K562 (cell line): ENCODE data around the gene ODR4. TPM values are rescaled to one million over a fixed set of nuclear protein-coding genes. Genes with fewer than 3 reads are reported as not detected.

ENCODE experiments used
- ATAC-seq: fragments of 200-7000 bp; cut with Tn5 transposase; 3 replicates; pipeline ENCODE4 v1.9.1; 2020; ENCODE audit warnings: moderate library complexity
- BruUV-seq: library from RNA; stranded (reverse); fragments of 400-500 nt; replicated peaks from 2 replicates; lab custom pipeline; 2021; lab: Mats Ljungman, UMichigan
- CTCF ChIA-PET: fragments of 300-600 bp; formaldehyde crosslinking; extraction: SDS; loops from one replicate; lab custom pipeline; 2021; ENCODE audit warnings: low intra/inter-chr PET ratio; lab: Yijun Ruan, JAX
- POLR2A ChIA-PET: fragments of 300-600, 350-650 bp; sonication (Branson Sonifier 250); formaldehyde crosslinking; extraction: SDS; loops from one replicate; lab custom pipeline; 2021; ENCODE audit warnings: antibody characterized with exemption, inconsistent platforms; lab: Yijun Ruan, JAX
- DNase-seq, 4 experiments: peaks; one replicate each; pipeline versions ENCODE4 v3.0.0 to v3.0.0-alpha.2; 2011 to 2018; ENCODE audit warnings: low spot score in 3 of 4, mixed read lengths in 3 of 4; ENCODE audit errors: extremely low read depth in 1 of 4
- FAIRE-seq: peaks from 2 replicates; lab custom pipeline; 2011; peaks lifted over from hg19 to GRCh38; lab: Jason Lieb, UNC
- H2AFZ ChIP-seq: 2 replicates; pipeline ENCODE4 v1.6.0; 2011; ENCODE audit warnings: low read depth, low read length, control low read depth, inconsistent platforms
- H3K27ac ChIP-seq: fragments of 200-600 bp; 3 replicates; pipeline ENCODE4 v1.8.0; 2011; ENCODE audit warnings: low read depth, mild to moderate bottlenecking, control low read depth, inconsistent platforms, low read length, moderate library complexity, mixed read lengths; ENCODE audit errors: extremely low read depth
- H3K27me3 ChIP-seq, 2 experiments: fragments of 300-600 bp in 1 of 2; 2 replicates in 1 of 2; 3 replicates in 1 of 2; pipeline versions ENCODE4 v1.6.0 to v1.8.0; 2011; ENCODE audit warnings: inconsistent platforms in 2 of 2, low read length in 2 of 2, mild to moderate bottlenecking in 1 of 2, mixed read lengths in 1 of 2, moderate library complexity in 1 of 2; ENCODE audit not compliant: control insufficient read depth in 2 of 2, insufficient read depth in 2 of 2
- H3K36me3 ChIP-seq: fragments of 300-600 bp; 3 replicates; pipeline ENCODE4 v1.8.0; 2011; ENCODE audit warnings: mild to moderate bottlenecking, low read length, inconsistent platforms; ENCODE audit not compliant: control insufficient read depth, insufficient read depth
- H3K4me1 ChIP-seq, 2 experiments: fragments of 200-600 bp in 1 of 2; replicated peaks in 1 of 2; 2 replicates in 1 of 2; 3 replicates in 1 of 2; pipeline versions ENCODE4 v1.5.1 to v1.8.0; 2011; ENCODE audit warnings: inconsistent platforms in 2 of 2, low read length in 2 of 2, mild to moderate bottlenecking in 1 of 2, mixed read lengths in 1 of 2, moderate library complexity in 1 of 2; ENCODE audit not compliant: control insufficient read depth in 2 of 2, insufficient read depth in 2 of 2
- H3K4me2 ChIP-seq: 2 replicates; pipeline ENCODE4 v1.6.1; 2011; ENCODE audit warnings: low read length, control low read depth, inconsistent platforms, mixed read lengths; ENCODE audit not compliant: insufficient read depth
- H3K4me3 ChIP-seq: fragments of 200-600 bp; sonication (generic), shearing (Covaris generic); 2 replicates; pipeline ENCODE4 v1.5.1; 2016; ENCODE audit warnings: control low read depth, inconsistent platforms
- H3K79me2 ChIP-seq: fragments of 200-600 bp; 3 replicates; pipeline ENCODE4 v1.8.0; 2011; ENCODE audit warnings: low read length, inconsistent platforms; ENCODE audit not compliant: control insufficient read depth, insufficient read depth
- H3K9ac ChIP-seq, 2 experiments: 2 replicates each; pipeline versions ENCODE4 v1.6.0 to v1.6.1; 2011; ENCODE audit warnings: low read depth in 2 of 2, low read length in 2 of 2, control low read depth in 1 of 2, inconsistent platforms in 1 of 2, mild to moderate bottlenecking in 1 of 2, mixed read lengths in 1 of 2; ENCODE audit not compliant: insufficient read depth in 1 of 2
- H3K9me1 ChIP-seq: one replicate; pipeline ENCODE4 v1.6.0; 2011; ENCODE audit warnings: inconsistent platforms, mild to moderate bottlenecking, low read length, moderate library complexity; ENCODE audit not compliant: control insufficient read depth, insufficient read depth
- H3K9me3 ChIP-seq: replicated peaks from 2 replicates; pipeline ENCODE4 v1.5.1; 2011; ENCODE audit warnings: low read depth, low read length, inconsistent platforms; ENCODE audit not compliant: control insufficient read depth, insufficient read depth
- H4K20me1 ChIP-seq: replicated peaks from 2 replicates; pipeline ENCODE4 v1.6.1; 2011; ENCODE audit warnings: low read length, inconsistent platforms, mixed read lengths; ENCODE audit not compliant: control insufficient read depth, insufficient read depth
- CXXC5 ChIP-seq: fragments of 250-450 bp; sonication (Bioruptor Pico); IDR thresholded peaks from 2 replicates; pipeline ENCODE4 v1.8.0; 2022; ENCODE audit warnings: inconsistent platforms, mild to moderate bottlenecking, moderate library complexity
- HMG20B ChIP-seq: fragments of 250-450 bp; sonication (Bioruptor Pico); IDR thresholded peaks from 2 replicates; pipeline ENCODE4 v1.5.0; 2021; ENCODE audit warnings: mild to moderate bottlenecking
- JUND ChIP-seq, 2 experiments: IDR thresholded peaks; 2 replicates in 1 of 2; 3 replicates in 1 of 2; pipeline ENCODE4 v1.6.1; 2011; ENCODE audit warnings: borderline replicate concordance in 2 of 2, low read depth in 2 of 2, low read length in 2 of 2, improper control_type of control experiment in 1 of 2, missing biosample characterization in 1 of 2, missing genetic modification characterization in 1 of 2, missing genetic modification reagents in 1 of 2
- PCBP2 ChIP-seq: fragments of 200-400 bp; formaldehyde crosslinking; IDR thresholded peaks from 2 replicates; pipeline ENCODE4 v1.6.1; 2018; ENCODE audit warnings: low read length, low read depth, mild to moderate bottlenecking, moderate library complexity; ENCODE audit not compliant: poor library complexity, severe bottlenecking
- ZKSCAN8 ChIP-seq: fragments of 200-800 bp; sonication (Bioruptor generic); IDR thresholded peaks from 2 replicates; pipeline ENCODE4 v1.6.1; 2016; ENCODE audit warnings: missing genetic modification characterization, missing compliant biosample characterization
- ZNF408 ChIP-seq: fragments of 250-450 bp; sonication (Bioruptor Pico); IDR thresholded peaks from 2 replicates; pipeline ENCODE4 v1.4.0; 2020; ENCODE audit warnings: low read depth, mild to moderate bottlenecking, moderate library complexity
- ZNF584 ChIP-seq: fragments of 200-800 bp; sonication (Bioruptor generic); IDR thresholded peaks from 2 replicates; pipeline ENCODE4 v1.6.1; 2016; ENCODE audit warnings: low read depth, mild to moderate bottlenecking, missing genetic modification characterization, missing compliant biosample characterization
- ZNF644 ChIP-seq: fragments of 200-800 bp; sonication (Bioruptor generic); IDR thresholded peaks from 2 replicates; pipeline ENCODE4 v1.6.1; 2016; ENCODE audit warnings: low read depth, missing genetic modification characterization, missing compliant biosample characterization
- WGBS: fragments of 100-300 bp; shearing (Covaris generic); methylation state at CpG from one replicate; pipeline ENCODE4 v1.1.6; 2016; ENCODE audit warnings: low coverage, mixed read lengths; ENCODE audit not compliant: insufficient coverage; ENCODE audit errors: missing lambda C conversion rate; 5-methylcytosine and 5-hydroxymethylcytosine counted together
- in situ Hi-C: fragments of 300-500 bp; cut with MboI; formaldehyde crosslinking; loops from 4 replicates; pipeline ENCODE4 v1.15.0; 2018; ENCODE audit warnings: inconsistent platforms, mixed read lengths
- intact Hi-C: fragments of 100-400 bp; cut with micrococcal nuclease; formaldehyde crosslinking; loops from 2 replicates; pipeline ENCODE4 v1.14.2; 2022
- polyA plus RNA-seq, 8 experiments: library from polyadenylated mRNA; depleted of rRNA in 4 of 8; stranded (reverse) in 5 of 8; unstranded in 3 of 8; fragments of >200 nt; fragmentation: Nextera tagmentation in 2 of 8; fragmentation: Illumina TruSeq in 1 of 8; extraction: Ambion mirVana in 2 of 8; extraction: Trizol in 1 of 8; gene quantifications; 2 replicates each; pipeline versions ENCODE4 v1.2.1 to v1.2.3, GENCODE V29; 2011 to 2014; ENCODE audit warnings: inconsistent platforms in 1 of 8, missing spikeins in 1 of 8
- total RNA-seq, 7 experiments: library from RNA; depleted of rRNA in 6 of 7; stranded (reverse); fragments of >200 nt in 6 of 7; fragmentation: Illumina TruSeq in 2 of 7; extraction: Trizol in 2 of 7; gene quantifications; 2 replicates each; pipeline versions ENCODE4 v1.2.1 to v1.2.3, GENCODE V29; 2011 to 2021; ENCODE audit warnings: low replicate concordance in 1 of 7
- TF ChIP-seq, protein P1 (sequence below): fragments of 450-650 bp; IDR thresholded peaks from 2 replicates; pipeline ENCODE4 v1.6.1; 2016; ENCODE audit warnings: borderline replicate concordance
- TF ChIP-seq, protein P2 (sequence below): fragments of 450-650 bp; IDR thresholded peaks from 2 replicates; pipeline ENCODE4 v1.6.1; 2018; ENCODE audit warnings: mild to moderate bottlenecking, low read depth; ENCODE audit not compliant: partially characterized antibody
- TF ChIP-seq, protein P3 (sequence below): fragments of 450-650 bp; formaldehyde crosslinking; IDR thresholded peaks from 2 replicates; pipeline ENCODE4 v1.4.0; 2020; ENCODE audit warnings: mild to moderate bottlenecking

The ODR4 gene
- total and polyA plus RNA-seq, 9 of the 15 experiments (the other 6 are each of a cell fraction or from before 2014, with no cell fraction given) = 23.1 to 63.9 (median 44.1) TPM

DNA sequence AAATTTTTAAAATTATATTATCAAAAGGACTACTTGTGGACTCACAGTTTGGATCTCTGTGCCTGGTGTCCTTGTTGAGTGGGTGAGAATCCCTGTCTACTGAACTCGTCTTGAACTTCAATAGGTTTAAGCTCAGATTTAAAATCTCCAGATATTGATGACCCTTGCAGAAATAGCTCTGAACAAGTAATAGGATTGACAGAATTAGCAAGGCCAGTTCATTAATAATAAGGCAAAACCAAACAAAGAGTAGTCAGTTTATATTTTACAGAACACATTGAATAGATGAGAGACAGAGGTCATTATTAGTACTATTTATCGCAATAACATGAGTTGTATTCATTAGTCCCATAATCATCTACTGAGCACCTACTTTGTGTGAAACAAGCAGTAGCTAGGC, 85.4 kb downstream of the ODR4 start, which contains the start of gene PDC:
Gene PDC (minus strand): TSS at position 101 of the 400 bp plus-strand sequence. CDS start 11,655 bp downstream, outside the sequence.
- H4K20me1 ChIP-seq = no peaks in the 10 kb centered on the region
- no peaks in the 10 kb centered on the region for H3K4me1 ChIP-seq
- no peak within 1 kb of the TSS for H2AFZ ChIP-seq
- no peaks in the 10 kb centered on the region for H3K27me3 ChIP-seq
- FAIRE-seq = no peak
- intact Hi-C loops (no loop called here), in situ Hi-C loops (no loop called here)
- POLR2A ChIA-PET = no interaction called here
- H3K4me3 ChIP-seq = no peak within 1 kb of the TSS
- H3K27ac ChIP-seq = no peak within 1 kb of the TSS
- no TSS peak for BruUV-seq
- no peak within 1 kb of the TSS for H3K9ac ChIP-seq
- H3K79me2 ChIP-seq = no peaks in the 10 kb centered on the region
- no peaks in the 10 kb centered on the region for H3K9me1 ChIP-seq
- CTCF ChIA-PET = no interaction called here
- TF ChIP-seq HMG20B (CRISPR knock-in tag) (no peak), CXXC5 (CRISPR knock-in tag) (no peak), ZNF408 (no peak), ZKSCAN8 (no peak), PCBP2 (no peak)
- H3K4me2 ChIP-seq = no peak within 1 kb of the TSS
- H3K9me3 ChIP-seq = no peaks in the 10 kb centered on the region
- 2% methylated on average over 2 of the region's 2 CpGs for WGBS
- ATAC-seq = no peak
- H3K36me3 ChIP-seq = no peaks in the 10 kb centered on the region
- no peak for DNase-seq

DNA sequence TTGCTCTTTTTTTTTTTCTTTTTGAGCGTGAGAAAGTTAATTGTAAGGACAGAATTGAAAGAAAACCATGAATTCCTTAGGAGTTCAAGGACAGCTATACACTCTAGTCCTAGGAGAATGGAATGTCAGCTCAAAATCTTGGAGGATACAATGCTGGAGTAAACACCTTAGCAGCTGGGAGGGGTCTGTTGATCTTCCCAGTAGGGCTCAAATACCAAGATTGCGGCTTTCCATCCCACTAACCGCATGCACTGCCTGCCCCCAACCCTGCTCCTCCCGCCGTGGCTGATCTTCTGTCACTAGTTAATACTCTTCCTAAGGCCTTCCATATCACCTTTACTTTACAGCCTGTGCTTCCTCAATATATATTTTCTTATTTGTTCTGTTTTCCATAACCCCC, 87.9 kb downstream of the ODR4 start:
- ChIA-PET POLR2A (no interaction called here), CTCF (no interaction called here)
- FAIRE-seq (no peak), DNase-seq (no peak), ATAC-seq (no peak)
- no peaks in the 10 kb centered on the region for H3K79me2 ChIP-seq
- no peak overlapping the region for H3K27ac ChIP-seq
- intact Hi-C loops (no loop called here), in situ Hi-C loops (no loop called here)
- H3K4me2 ChIP-seq = no peak overlapping the region
- 0% methylated on average over 5 of the region's 5 CpGs for WGBS
- H3K4me1 ChIP-seq = no peaks in the 10 kb centered on the region
- H2AFZ ChIP-seq = no peak overlapping the region
- H4K20me1 ChIP-seq = no peaks in the 10 kb centered on the region
- H3K9ac ChIP-seq = no peak overlapping the region
- no peaks in the 10 kb centered on the region for H3K36me3 ChIP-seq
- no peaks in the 10 kb centered on the region for H3K27me3 ChIP-seq
- no peaks in the 10 kb centered on the region for H3K9me3 ChIP-seq
- no peak overlapping the region for H3K4me3 ChIP-seq
- no TSS peak for BruUV-seq
- H3K9me1 ChIP-seq = no peaks in the 10 kb centered on the region
- TF ChIP-seq ZNF584 (CRISPR knock-in tag) = no peak
- TF ChIP-seq ZNF644 (tag) = no peak
- TF ChIP-seq, protein P1, sequence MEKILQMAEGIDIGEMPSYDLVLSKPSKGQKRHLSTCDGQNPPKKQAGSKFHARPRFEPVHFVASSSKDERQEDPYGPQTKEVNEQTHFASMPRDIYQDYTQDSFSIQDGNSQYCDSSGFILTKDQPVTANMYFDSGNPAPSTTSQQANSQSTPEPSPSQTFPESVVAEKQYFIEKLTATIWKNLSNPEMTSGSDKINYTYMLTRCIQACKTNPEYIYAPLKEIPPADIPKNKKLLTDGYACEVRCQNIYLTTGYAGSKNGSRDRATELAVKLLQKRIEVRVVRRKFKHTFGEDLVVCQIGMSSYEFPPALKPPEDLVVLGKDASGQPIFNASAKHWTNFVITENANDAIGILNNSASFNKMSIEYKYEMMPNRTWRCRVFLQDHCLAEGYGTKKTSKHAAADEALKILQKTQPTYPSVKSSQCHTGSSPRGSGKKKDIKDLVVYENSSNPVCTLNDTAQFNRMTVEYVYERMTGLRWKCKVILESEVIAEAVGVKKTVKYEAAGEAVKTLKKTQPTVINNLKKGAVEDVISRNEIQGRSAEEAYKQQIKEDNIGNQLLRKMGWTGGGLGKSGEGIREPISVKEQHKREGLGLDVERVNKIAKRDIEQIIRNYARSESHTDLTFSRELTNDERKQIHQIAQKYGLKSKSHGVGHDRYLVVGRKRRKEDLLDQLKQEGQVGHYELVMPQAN = no peak
- TF ChIP-seq, protein P2, sequence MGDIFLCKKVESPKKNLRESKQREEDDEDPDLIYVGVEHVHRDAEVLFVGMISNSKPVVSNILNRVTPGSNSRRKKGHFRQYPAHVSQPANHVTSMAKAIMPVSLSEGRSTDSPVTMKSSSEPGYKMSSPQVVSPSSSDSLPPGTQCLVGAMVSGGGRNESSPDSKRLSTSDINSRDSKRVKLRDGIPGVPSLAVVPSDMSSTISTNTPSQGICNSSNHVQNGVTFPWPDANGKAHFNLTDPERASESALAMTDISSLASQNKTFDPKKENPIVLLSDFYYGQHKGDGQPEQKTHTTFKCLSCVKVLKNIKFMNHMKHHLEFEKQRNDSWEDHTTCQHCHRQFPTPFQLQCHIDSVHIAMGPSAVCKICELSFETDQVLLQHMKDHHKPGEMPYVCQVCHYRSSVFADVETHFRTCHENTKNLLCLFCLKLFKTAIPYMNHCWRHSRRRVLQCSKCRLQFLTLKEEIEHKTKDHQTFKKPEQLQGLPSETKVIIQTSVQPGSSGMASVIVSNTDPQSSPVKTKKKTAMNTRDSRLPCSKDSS = no peak
- TF ChIP-seq, protein P3, sequence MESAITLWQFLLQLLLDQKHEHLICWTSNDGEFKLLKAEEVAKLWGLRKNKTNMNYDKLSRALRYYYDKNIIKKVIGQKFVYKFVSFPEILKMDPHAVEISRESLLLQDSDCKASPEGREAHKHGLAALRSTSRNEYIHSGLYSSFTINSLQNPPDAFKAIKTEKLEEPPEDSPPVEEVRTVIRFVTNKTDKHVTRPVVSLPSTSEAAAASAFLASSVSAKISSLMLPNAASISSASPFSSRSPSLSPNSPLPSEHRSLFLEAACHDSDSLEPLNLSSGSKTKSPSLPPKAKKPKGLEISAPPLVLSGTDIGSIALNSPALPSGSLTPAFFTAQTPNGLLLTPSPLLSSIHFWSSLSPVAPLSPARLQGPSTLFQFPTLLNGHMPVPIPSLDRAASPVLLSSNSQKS = no peak
- TF ChIP-seq JUND (IDR thresholded peaks at IDR 0.05; ENCODE audit: borderline replicate concordance, low read depth, low read length) = no peak
- no peak for TF ChIP-seq JUND (tag; IDR thresholded peaks at IDR 0.05; ENCODE audit: borderline replicate concordance, low read depth, low read length)
